SK-N-MC (cell line): ENCODE data around the gene NDUFB6.
A peak's percentile ranks its signal among the peaks of the same experiment; 100 is the strongest.

ENCODE experiments used
- DNase-seq: peaks from one replicate; pipeline ENCODE4 v3.0.0-alpha.2; 2011; ENCODE audit warnings: low read depth, low spot score
- H3K27ac ChIP-seq: fragments of 200-600 bp; sonication (generic); 2 replicates; pipeline ENCODE4 v1.5.1; 2016; ENCODE audit warnings: mixed run types
- H3K36me3 ChIP-seq: fragments of 200-600 bp; sonication (generic); 2 replicates; pipeline ENCODE4 v1.6.1; 2017; ENCODE audit warnings: antibody characterized with exemption, low read length, mixed read lengths; ENCODE audit not compliant: insufficient read depth
- H3K4me3 ChIP-seq: fragments of 200-600 bp; sonication (generic); 2 replicates; pipeline ENCODE4 v1.5.1; 2016
- H3K9ac ChIP-seq: fragments of 200-600 bp; sonication (generic); 2 replicates; pipeline ENCODE4 v1.8.0; 2017; ENCODE audit warnings: mixed run types, mixed read lengths; ENCODE audit not compliant: insufficient read length
- H3K9me3 ChIP-seq: fragments of 200-600 bp; sonication (generic); 2 replicates; pipeline ENCODE4 v1.6.1; 2017; ENCODE audit warnings: low read depth, mild to moderate bottlenecking, antibody characterized with exemption, low read length, moderate library complexity, mixed read lengths
- EZH2 ChIP-seq: fragments of 200-600 bp; sonication (generic); IDR thresholded peaks from one replicate; pipeline ENCODE4 v1.6.1; 2017; ENCODE audit warnings: antibody characterized with exemption
- FOXP2 ChIP-seq: optimal IDR thresholded peaks from 2 replicates; pipeline ENCODE3; 2011; ENCODE audit warnings: mild to moderate bottlenecking, moderate library complexity; ENCODE audit not compliant: insufficient read depth; ENCODE audit errors: extremely low read length, control extremely low read depth
- POLR2AphosphoS5 ChIP-seq: IDR thresholded peaks from 2 replicates; pipeline ENCODE4 v1.6.1; 2012; ENCODE audit warnings: mild to moderate bottlenecking, low read depth, low read length, borderline replicate concordance

The NDUFB6 gene

DNA sequence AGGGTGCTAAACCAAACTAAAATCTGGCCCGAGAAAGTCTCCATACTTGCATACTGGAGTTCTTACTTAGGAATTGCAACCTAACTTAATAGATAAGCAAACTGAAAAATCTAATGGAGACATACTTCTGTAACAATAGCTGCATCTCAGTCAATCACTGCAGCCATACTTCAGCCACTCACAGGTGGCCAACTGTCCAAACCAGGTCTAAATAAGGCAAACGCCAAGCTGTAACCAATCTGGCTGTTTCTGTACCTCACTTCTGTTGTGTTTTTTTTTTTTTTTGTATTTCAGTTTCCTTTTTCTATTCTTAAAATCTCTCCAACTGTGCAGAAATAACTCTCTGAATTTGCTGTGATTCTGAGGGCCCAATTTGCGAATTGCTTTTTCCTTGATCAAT is 4.4 kb upstream of the NDUFB6 start:
- no peak for TF ChIP-seq EZH2
- TF ChIP-seq POLR2AphosphoS5: no peak
- TF ChIP-seq FOXP2: no peak
- no peaks in the 10 kb centered on the region for H3K36me3 ChIP-seq
- H3K27ac ChIP-seq: no peak overlapping the region
- no peak for DNase-seq
- no peak overlapping the region for H3K4me3 ChIP-seq
- H3K9ac ChIP-seq: no peak overlapping the region
- H3K9me3 ChIP-seq: no peaks in the 10 kb centered on the region

DNA sequence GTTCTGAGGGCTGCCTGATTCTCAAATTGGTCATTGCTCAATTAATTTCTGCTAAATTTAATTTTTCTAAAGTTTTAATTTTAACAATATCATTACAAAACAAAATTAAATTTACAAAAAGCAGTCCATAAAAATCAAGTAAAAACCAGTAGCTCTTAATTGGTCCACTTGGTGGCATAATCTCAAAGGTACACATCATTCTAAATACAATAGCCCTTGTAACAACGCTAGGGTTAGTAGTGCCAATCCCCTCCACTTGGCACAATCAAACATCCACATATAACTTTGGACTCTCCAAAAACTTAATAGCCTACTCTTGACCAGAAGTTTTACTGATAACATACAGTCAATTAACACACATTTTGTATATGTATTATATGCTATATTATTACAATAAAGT is 1.9 kb upstream of the NDUFB6 start:
- TF ChIP-seq FOXP2 (no peak), POLR2AphosphoS5 (no peak), EZH2 (no peak)
- Histone ChIP-seq H3K36me3 (peaks cover 11% of the 10 kb centered on the region; the same call in 1 of the 2 replicates), H3K27ac (no peak overlapping the region), H3K4me3 (no peak overlapping the region), H3K9ac (no peak overlapping the region), H3K9me3 (no peaks in the 10 kb centered on the region)
- DNase-seq: no peak

DNA sequence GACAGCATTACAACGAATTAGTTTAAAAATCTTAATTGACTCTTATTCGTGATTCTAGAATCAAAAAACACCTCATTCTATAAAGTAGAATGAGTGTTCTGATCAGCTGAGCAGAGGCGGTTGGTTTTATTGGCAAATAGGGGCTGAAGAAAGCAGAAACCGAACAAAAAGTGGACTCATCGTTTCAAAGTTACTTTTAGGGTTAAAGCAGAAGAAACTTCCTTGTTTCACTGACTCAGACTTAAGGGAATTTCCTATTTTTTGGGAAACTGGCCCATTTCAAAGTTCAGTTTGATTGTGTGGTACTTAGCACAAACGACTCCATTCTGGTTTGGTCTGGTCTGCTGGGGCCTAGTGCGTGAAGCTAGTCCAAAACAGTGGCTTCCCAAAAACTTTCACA is 862 bp upstream of the NDUFB6 start:
- TF ChIP-seq POLR2AphosphoS5 (no peak), EZH2 (no peak), FOXP2 (no peak)
- H3K9ac ChIP-seq: peak overlapping the region; percentile 90
- no peaks in the 10 kb centered on the region for H3K9me3 ChIP-seq
- no peak overlapping the region for H3K27ac ChIP-seq
- H3K36me3 ChIP-seq: peaks cover 13% of the 10 kb centered on the region; the same call in 1 of the 2 replicates
- DNase-seq: no peak
- peak overlapping the region; percentile 94 for H3K4me3 ChIP-seq

DNA sequence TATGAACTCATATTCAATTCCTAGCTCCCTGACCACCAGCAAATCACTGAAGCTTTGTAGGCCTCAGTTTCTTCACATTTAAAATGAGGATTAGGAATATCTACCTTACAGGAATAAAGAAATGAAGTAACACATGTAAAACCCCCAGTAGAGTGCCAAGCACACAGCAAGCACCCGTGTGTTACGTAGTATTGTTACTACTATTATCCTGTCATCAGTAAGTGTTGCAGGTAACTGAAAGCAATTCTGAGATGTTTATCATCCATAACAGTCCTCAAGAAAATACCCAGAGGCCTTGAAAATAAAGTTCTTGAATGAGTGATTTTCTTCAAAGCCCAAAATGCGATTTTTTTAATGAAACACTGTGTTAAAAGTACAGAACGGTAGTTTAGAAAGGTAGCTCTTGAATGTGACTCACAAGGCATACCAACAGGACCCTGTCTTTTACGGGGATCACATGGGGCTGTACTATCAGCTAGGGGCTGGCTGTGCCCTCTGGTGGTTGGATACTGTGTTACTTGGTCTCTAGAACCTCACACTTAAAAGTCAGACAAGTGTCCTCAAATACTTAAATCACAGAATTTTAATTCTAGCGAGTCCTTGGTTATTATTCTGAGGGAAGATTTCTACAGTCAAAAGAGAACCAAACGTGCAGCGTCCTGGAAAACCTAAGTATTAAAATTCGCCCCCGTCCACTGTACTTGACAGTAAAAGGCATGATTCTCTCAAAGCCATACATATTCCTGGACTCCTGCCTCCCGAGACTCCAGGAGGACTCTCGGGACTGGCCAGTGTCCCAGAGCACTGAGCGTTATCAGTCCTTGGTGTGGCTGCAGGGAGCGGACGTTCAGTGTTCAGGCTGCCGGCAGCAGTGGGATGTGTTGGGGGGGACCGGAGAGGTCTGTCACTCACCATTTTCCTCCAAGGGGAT is 725 bp downstream of the NDUFB6 start:
- Histone ChIP-seq H3K36me3 (peaks cover 20% of the 10 kb centered on the region), H3K27ac (peak overlapping the region; percentile 75), H3K9me3 (no peaks in the 10 kb centered on the region), H3K4me3 (peak overlapping the region; percentile 94), H3K9ac (peak overlapping the region; percentile 90)
- DNase-seq: peak; percentile 50
- no peak for TF ChIP-seq EZH2
- TF ChIP-seq FOXP2: no peak
- no peak for TF ChIP-seq POLR2AphosphoS5

DNA sequence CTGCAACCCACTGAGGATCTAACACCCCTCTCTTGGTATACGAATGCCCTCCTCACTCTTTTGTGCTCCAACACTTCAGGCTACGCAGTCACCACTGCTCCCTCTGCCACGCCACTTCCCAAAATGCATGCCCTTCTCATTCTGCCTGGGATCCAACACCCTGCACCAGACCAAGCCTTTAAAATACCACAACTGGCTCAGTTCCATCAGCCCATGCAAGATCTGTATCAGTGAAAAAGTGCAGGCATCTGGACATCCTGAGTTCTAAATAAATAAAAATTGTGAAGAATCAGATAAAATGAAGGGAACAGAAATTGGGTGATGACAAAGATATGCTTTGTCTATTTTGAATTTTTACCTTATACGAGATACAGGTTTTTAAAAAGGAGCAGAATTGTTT is 2.7 kb downstream of the NDUFB6 start:
- H3K9me3 ChIP-seq: no peaks in the 10 kb centered on the region
- TF ChIP-seq EZH2 (no peak), POLR2AphosphoS5 (no peak), FOXP2 (no peak)
- no peak overlapping the region for H3K4me3 ChIP-seq
- H3K27ac ChIP-seq: no peak overlapping the region
- peaks cover 35% of the 10 kb centered on the region for H3K36me3 ChIP-seq
- no peak overlapping the region for H3K9ac ChIP-seq
- DNase-seq: no peak

DNA sequence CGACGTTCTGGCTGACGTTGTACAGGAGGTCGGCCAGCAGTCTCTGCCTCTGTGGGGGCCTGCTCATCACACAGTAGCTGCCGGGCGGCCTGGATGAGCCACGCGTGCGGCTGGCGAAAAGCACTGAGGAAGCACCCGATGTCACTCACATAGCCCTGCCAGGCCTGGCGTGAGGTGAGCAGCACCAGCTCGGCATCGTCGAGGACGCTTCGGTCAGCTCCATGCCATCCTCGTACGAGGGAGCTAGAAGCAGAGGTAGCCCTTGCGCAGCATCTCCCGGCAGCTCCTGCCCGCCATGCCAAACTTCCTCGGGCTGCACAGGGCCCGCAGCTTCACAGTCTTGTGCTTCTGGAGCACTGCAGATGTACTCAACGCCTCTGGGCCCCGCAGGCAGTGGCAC is 6.2 kb downstream of the NDUFB6 start:
- TF ChIP-seq POLR2AphosphoS5 (no peak), EZH2 (no peak), FOXP2 (no peak)
- Histone ChIP-seq H3K27ac (no peak overlapping the region), H3K36me3 (peaks cover 44% of the 10 kb centered on the region), H3K4me3 (no peak overlapping the region), H3K9ac (no peak overlapping the region), H3K9me3 (no peaks in the 10 kb centered on the region)
- DNase-seq: no peak

DNA sequence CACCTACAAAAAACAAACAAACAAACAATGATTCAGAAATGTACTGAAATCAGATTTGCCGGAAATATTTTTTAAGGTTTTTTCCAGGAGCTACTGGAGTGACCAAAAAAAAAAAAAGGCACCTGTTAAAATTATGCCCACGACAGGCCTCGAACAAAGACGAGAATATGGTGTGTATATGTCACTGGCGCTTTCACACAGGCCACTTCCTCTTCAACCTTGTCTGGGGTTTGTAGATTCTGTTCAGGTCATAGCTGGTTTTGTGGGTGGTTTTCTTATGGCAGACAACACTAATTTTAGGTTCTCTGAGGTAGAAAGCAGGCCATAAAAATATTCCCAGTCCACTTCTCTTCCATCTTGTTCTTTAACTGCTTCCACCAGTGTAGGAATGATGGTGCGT is 7.0 kb downstream of the NDUFB6 start:
- Histone ChIP-seq H3K36me3 (peaks cover 44% of the 10 kb centered on the region), H3K9me3 (no peaks in the 10 kb centered on the region)

DNA sequence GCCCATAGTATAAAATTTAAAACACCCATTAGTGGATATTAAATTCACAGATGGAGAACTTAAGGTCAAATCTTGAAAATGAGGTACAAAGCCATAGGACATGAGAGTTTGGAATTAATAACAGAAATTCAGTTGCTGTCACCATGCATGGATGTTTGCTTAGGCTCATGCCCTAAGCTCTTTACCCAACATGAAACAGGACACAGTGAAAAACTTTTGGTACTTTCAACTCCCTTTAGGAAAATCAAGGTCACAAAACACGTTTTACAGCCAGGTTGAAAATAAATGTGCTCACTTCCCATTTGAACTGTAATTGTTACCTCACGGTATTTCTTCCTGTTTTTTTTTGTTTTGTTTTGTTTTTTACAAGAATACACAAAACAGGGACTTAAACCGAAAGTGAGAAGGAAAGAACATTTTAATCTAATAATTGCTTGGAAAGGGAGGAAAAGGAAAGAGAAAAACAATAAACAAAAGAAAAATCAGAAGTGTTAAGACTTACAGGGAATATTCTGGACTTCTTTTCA is 14.5 kb downstream of the NDUFB6 start:
- Histone ChIP-seq H3K4me3 (no peak overlapping the region), H3K36me3 (peaks cover 3% of the 10 kb centered on the region; the same call in 1 of the 2 replicates), H3K9ac (no peak overlapping the region), H3K9me3 (no peaks in the 10 kb centered on the region), H3K27ac (no peak overlapping the region)
- TF ChIP-seq POLR2AphosphoS5 (no peak), EZH2 (no peak), FOXP2 (no peak)
- DNase-seq: no peak

More for the DNA sequence above, 7.0 kb downstream of the NDUFB6 start:
- H3K27ac ChIP-seq: no peak overlapping the region
- no peak for TF ChIP-seq POLR2AphosphoS5
- no peak for TF ChIP-seq EZH2
- no peak for TF ChIP-seq FOXP2
- H3K4me3 ChIP-seq: no peak overlapping the region
- no peak overlapping the region for H3K9ac ChIP-seq
- DNase-seq: no peak

DNA sequence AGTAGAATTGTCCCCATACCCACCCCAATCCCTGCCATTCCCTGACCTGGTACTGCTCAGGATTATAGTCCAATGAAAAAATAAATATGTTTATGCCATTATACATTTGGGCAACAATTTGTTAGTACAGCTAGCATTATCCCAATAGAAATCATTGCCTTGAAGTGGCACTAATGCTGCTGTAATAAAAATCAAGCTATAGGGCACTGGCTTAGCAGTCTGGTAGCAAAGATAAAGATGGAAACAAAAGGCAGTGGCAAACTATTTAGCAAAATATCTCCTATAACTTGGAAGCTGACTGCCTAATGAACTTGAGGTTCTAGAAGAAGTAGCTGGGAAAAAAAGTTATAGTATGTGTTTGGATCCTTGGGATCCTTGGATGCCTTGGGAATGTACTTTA is 18.4 kb downstream of the NDUFB6 start:
- Histone ChIP-seq H3K4me3 (no peak overlapping the region), H3K27ac (0 out of 2 replicates have a peak overlapping the region, but pooled peaks have one; percentile 37), H3K9ac (no peak overlapping the region), H3K9me3 (no peaks in the 10 kb centered on the region), H3K36me3 (peaks cover 9% of the 10 kb centered on the region; the same call in 1 of the 2 replicates)
- DNase-seq: no peak
- no peak for TF ChIP-seq FOXP2
- no peak for TF ChIP-seq EZH2
- TF ChIP-seq POLR2AphosphoS5: no peak
